ENCODE measurements around the gene CDKN3. TPM values are rescaled to one million over a fixed set of nuclear protein-coding genes. Genes with fewer than 3 reads are reported as not detected.
"Not testable (repeated sequence)": the region's sequence is repeated elsewhere in the genome, so short reads cannot be mapped to it uniquely, and the experiment has no call there.

The CDKN3 gene
- total RNA-seq, 1 experiment from 2014 or later, result 56.7 TPM

GRCh38 chr14:54425068-54425467 lies 28.3 kb downstream of the CDKN3 start:
- DNase-seq, result no peak
- Histone ChIP-seq H3K4me3 (ENCODE audit: insufficient read depth, low read depth, low read length) (no peak overlapping the region), H3K27me3 (ENCODE audit: control insufficient read depth, insufficient read depth, low read length) (no peaks in the 10 kb centered on the region), H3K36me3 (replicated peaks; ENCODE audit: control insufficient read depth, insufficient read depth, low read length) (peaks cover 18% of the 10 kb centered on the region)

GRCh38 chr14:54425537-54426274 lies 28.9 kb downstream of the CDKN3 start:
- H3K4me3 ChIP-seq (ENCODE audit: insufficient read depth, low read depth, low read length), result no peak overlapping the region
- peaks cover 19% of the 10 kb centered on the region for H3K36me3 ChIP-seq (replicated peaks; ENCODE audit: control insufficient read depth, insufficient read depth, low read length)
- DNase-seq, result no peak
- H3K27me3 ChIP-seq (ENCODE audit: control insufficient read depth, insufficient read depth, low read length), result no peaks in the 10 kb centered on the region

DNA sequence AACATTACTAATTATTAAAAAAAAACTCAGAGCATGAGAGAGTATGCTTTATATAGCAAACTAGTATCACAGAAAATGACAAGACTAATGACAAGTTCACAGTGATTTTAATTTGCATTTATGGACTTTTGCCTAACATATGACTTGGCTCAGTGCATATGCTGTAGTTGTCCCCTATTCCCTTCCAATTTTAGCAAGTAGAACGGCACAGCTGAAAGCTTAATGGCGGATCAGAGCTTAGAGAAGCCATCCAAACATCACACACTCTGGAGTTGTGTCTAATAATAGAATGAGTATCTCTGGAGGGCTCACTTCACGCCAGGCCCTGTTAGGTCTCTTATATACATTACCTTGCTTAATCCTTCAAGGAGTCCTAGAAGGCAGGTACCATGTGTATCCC lies 31.1 kb downstream of the CDKN3 start:
- peaks cover 19% of the 10 kb centered on the region for H3K36me3 ChIP-seq (replicated peaks; ENCODE audit: control insufficient read depth, insufficient read depth, low read length)

GRCh38 chr14:54428527-54428926 lies 31.7 kb downstream of the CDKN3 start:
- Histone ChIP-seq H3K4me3 (ENCODE audit: insufficient read depth, low read depth, low read length) (no peak overlapping the region), H3K36me3 (replicated peaks; ENCODE audit: control insufficient read depth, insufficient read depth, low read length) (peaks cover 19% of the 10 kb centered on the region), H3K27me3 (ENCODE audit: control insufficient read depth, insufficient read depth, low read length) (no peaks in the 10 kb centered on the region)
- no peak for DNase-seq

More for the DNA sequence above, 31.1 kb downstream of the CDKN3 start:
- Histone ChIP-seq H3K4me3 (ENCODE audit: insufficient read depth, low read depth, low read length) (no peak overlapping the region), H3K27me3 (ENCODE audit: control insufficient read depth, insufficient read depth, low read length) (no peaks in the 10 kb centered on the region)
- DNase-seq, result no peak

DNA sequence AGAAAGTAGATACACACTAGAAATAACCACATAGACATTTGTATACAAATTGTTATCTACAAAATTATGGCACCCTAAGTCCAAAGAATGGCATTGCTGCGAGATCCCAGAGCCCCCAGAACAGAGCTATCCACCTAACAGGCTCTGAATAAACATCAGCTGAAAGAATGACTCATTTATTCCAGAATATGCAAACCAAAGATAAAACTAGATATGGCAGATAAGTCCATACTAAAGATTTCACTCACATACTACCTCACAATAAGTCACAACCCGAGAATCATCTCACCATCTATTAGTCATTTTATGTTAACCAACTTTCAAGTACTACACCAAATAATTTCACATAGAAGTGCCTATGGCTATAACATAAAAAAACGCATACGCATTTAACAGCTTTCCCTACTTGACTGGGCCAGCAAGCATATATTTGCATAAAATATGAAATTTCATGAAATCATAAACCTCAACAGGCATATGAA lies 38.7 kb downstream of the CDKN3 start:
- no peak for DNase-seq
- no peak overlapping the region for H3K4me3 ChIP-seq (ENCODE audit: insufficient read depth, low read depth, low read length)
- H3K36me3 ChIP-seq (replicated peaks; ENCODE audit: control insufficient read depth, insufficient read depth, low read length), result no peaks in the 10 kb centered on the region
- H3K27me3 ChIP-seq (ENCODE audit: control insufficient read depth, insufficient read depth, low read length), result no peaks in the 10 kb centered on the region

DNA sequence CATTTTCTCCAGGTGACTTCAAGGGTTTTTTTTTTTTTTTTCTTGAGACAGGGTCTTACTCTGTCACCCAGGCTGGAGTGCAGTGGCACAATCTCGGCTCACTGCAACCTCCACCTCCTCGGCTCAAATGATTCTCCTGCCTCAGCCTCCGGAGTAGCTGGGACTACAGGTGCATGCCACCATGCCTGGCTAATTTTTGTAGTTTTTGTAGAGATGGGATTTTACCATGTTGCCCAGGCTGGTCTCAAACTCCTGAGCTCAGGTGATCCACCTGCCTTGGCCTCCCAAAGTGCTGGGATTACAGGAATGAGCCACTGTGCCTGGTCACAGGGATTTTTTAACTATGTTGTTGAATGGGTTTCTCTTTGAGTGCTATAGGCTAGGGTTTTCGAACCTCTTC lies 41.1 kb downstream of the CDKN3 start:
- H3K36me3 ChIP-seq (replicated peaks; ENCODE audit: control insufficient read depth, insufficient read depth, low read length); H3K27me3 ChIP-seq (ENCODE audit: control insufficient read depth, insufficient read depth, low read length); DNase-seq; H3K4me3 ChIP-seq (ENCODE audit: insufficient read depth, low read depth, low read length): not testable (repeated sequence)

DNA sequence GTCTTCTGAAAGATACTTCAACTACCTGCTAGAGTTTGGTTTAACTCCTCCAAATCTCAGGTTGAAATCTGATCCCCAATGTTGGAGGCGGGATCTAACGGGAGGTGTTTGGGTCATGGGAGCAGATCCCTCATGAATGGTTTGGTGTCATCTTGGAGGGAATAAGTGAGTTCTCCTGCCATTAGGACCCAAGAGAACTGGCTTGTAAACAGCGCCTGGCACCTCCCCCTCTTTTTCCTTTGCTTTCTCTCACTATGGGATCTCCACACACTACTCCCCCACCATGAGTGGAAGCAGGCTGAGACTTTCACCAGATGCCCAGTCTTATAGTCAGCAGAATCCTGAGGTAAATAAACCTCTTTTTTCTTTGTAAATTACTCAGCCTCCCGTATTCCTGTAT lies 41.9 kb downstream of the CDKN3 start:
- H3K4me3 ChIP-seq (ENCODE audit: insufficient read depth, low read depth, low read length), result no peak overlapping the region
- no peak for DNase-seq

GRCh38 chr14:54440037-54440436 lies 43.2 kb downstream of the CDKN3 start:
- peak overlapping the region; percentile 78 for H3K4me3 ChIP-seq (ENCODE audit: insufficient read depth, low read depth, low read length)
- H3K36me3 ChIP-seq (replicated peaks; ENCODE audit: control insufficient read depth, insufficient read depth, low read length), result no peaks in the 10 kb centered on the region
- no peaks in the 10 kb centered on the region; the same call in 1 of the 2 replicates for H3K27me3 ChIP-seq (ENCODE audit: control insufficient read depth, insufficient read depth, low read length)
- no peak for DNase-seq

More for the DNA sequence above, 41.9 kb downstream of the CDKN3 start:
- H3K27me3 ChIP-seq (ENCODE audit: control insufficient read depth, insufficient read depth, low read length), result no peaks in the 10 kb centered on the region
- no peaks in the 10 kb centered on the region for H3K36me3 ChIP-seq (replicated peaks; ENCODE audit: control insufficient read depth, insufficient read depth, low read length)

DNA sequence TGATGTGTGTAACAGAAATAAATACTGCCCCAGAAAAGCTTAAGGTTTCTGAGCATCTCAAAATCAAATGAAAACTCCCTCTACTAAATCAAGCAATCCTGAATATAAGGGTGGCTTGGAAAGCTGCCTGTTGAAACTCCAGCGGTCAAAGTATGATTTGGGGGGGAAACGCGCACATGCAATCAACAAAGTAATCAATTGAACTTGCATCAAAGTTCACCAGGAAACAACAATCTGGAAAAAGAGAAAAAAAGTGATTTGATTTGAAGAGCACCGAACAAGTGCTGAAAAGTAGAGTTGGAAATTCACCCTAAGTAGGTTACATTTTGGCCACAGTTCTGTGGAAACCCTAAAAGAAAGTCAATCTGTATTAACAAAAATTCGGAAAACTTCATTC lies 43.7 kb downstream of the CDKN3 start:
- Histone ChIP-seq H3K27me3 (ENCODE audit: control insufficient read depth, insufficient read depth, low read length) (no peaks in the 10 kb centered on the region; the same call in 1 of the 2 replicates), H3K4me3 (ENCODE audit: insufficient read depth, low read depth, low read length) (peak overlapping the region; percentile 78), H3K36me3 (replicated peaks; ENCODE audit: control insufficient read depth, insufficient read depth, low read length) (no peaks in the 10 kb centered on the region)
- DNase-seq, result no peak

- Histone ChIP-seq H3K27me3 (ENCODE audit: control insufficient read depth, insufficient read depth, low read length) (no peaks in the 10 kb centered on the region; the same call in 1 of the 2 replicates), H3K36me3 (replicated peaks; ENCODE audit: control insufficient read depth, insufficient read depth, low read length) (no peaks in the 10 kb centered on the region), H3K4me3 (ENCODE audit: insufficient read depth, low read depth, low read length) (peak within 1 kb of the TSS; percentile 78)
- DNase-seq, result peak; percentile 98
These were observed 44.4 kb downstream of the CDKN3 start, which contains the start of gene CNIH1 for GRCh38 chr14:54440873-54441868. Gene CNIH1, minus strand, starts transcription at chr14:54441374. Its CDS starts 47 bp downstream, at chr14:54441327.

DNA sequence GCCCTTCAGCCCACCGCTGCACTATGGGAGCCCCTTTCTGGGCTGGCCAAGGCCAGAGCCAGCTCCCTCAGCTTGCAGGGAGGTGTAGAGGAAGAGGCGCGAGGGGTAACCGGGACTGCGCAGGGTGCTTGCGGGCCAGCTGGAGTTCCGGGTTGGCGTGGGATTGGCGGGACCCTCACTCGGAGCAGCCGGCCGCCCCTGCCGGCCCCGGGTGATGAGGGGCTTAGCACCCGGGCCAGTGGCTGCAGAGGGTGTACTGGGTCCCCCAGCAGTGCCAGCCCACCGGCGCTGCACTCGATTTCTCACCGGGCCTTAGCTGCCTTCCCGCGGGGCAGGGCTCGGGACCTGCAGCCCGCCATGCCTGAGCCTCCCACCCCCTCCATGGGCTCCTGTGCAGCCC lies 46.2 kb downstream of the CDKN3 start:
- H3K36me3 ChIP-seq (replicated peaks; ENCODE audit: control insufficient read depth, insufficient read depth, low read length); H3K4me3 ChIP-seq (ENCODE audit: insufficient read depth, low read depth, low read length); H3K27me3 ChIP-seq (ENCODE audit: control insufficient read depth, insufficient read depth, low read length); DNase-seq: not testable (repeated sequence)

DNA sequence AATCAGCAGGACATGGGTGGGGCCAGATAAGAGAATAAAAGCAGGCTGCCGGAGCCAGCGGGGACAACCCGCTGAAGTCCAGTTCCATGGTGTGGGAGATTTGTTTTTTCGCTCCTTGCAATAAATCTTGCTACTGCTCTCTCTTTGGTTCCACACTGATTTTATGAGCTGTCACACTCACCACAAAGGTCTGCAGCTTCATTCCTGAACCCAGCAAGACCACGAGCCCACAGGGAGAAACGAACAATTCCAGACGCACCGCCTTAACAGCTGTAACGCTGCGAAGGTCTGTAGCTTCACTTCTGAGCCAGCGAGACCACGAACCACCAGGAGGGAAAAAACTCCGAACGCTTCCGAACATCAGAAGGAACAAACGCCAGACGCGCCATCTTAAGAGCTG lies 47.2 kb downstream of the CDKN3 start:
- no peaks in the 10 kb centered on the region for H3K36me3 ChIP-seq (replicated peaks; ENCODE audit: control insufficient read depth, insufficient read depth, low read length)
- DNase-seq, result no peak
- H3K4me3 ChIP-seq (ENCODE audit: insufficient read depth, low read depth, low read length), result no peak overlapping the region
- peaks cover 1% of the 10 kb centered on the region; the same call in 1 of the 2 replicates for H3K27me3 ChIP-seq (ENCODE audit: control insufficient read depth, insufficient read depth, low read length)

DNA sequence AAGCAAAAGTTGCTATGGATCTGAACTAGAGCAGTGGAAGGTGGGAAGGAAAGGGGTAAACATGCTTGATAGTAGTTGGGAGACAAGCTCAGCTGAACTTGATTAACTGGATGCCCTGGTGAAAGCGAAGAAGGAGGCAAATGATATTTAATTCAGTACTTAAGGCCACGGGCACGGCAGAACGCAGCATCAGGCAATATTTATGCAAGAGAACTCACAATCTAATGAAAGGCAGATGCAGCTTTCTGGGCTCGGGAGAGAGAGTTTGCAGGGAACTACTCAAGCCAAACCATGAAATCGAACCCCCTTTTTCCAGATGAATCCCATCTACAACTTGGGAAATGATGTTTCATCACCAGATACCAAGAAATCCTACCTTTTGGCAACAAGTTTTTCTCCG lies 47.9 kb downstream of the CDKN3 start:
- DNase-seq, result no peak
- peaks cover 1% of the 10 kb centered on the region; the same call in 1 of the 2 replicates for H3K27me3 ChIP-seq (ENCODE audit: control insufficient read depth, insufficient read depth, low read length)
- no peak overlapping the region for H3K4me3 ChIP-seq (ENCODE audit: insufficient read depth, low read depth, low read length)
- no peaks in the 10 kb centered on the region for H3K36me3 ChIP-seq (replicated peaks; ENCODE audit: control insufficient read depth, insufficient read depth, low read length)

GRCh38 chr14:54446161-54446693 lies 49.4 kb downstream of the CDKN3 start:
- Histone ChIP-seq H3K4me3 (ENCODE audit: insufficient read depth, low read depth, low read length) (no peak overlapping the region), H3K36me3 (replicated peaks; ENCODE audit: control insufficient read depth, insufficient read depth, low read length) (no peaks in the 10 kb centered on the region), H3K27me3 (ENCODE audit: control insufficient read depth, insufficient read depth, low read length) (peaks cover 1% of the 10 kb centered on the region; the same call in 1 of the 2 replicates)
- DNase-seq, result no peak
